Measurements from ENCODE around the gene SPATA21. TPM values are rescaled to one million over a fixed set of nuclear protein-coding genes. Genes with fewer than 3 reads are reported as not detected.
"Not testable (repeated sequence)": the region's sequence is repeated elsewhere in the genome, so short reads cannot be mapped to it uniquely, and the experiment has no call there.

SPATA21 gene
- total RNA-seq, 1 donor from 2014 or later = not detected

- no peak for DNase-seq (ENCODE audit: low spot score)
These were observed 53.3 kb downstream of the SPATA21 start for GRCh38 chr1:16383888-16384287.

GRCh38 chr1:16380868-16381267 lies 56.4 kb downstream of the SPATA21 start:
- no peak for DNase-seq (ENCODE audit: low spot score)

- DNase-seq (ENCODE audit: low spot score) = no peak
These were observed 58.8 kb downstream of the SPATA21 start for GRCh38 chr1:16378443-16378842.

GRCh38 chr1:16376971-16377370 lies 60.3 kb downstream of the SPATA21 start:
- DNase-seq (ENCODE audit: low spot score) = no peak

- no peak for DNase-seq (ENCODE audit: low spot score)
These were observed 61.5 kb downstream of the SPATA21 start for GRCh38 chr1:16375521-16376340.

- DNase-seq (ENCODE audit: low spot score) = no peak
These were observed 63.0 kb downstream of the SPATA21 start for GRCh38 chr1:16374266-16374665.

- DNase-seq (ENCODE audit: low spot score) = no peak
These were observed 64.5 kb downstream of the SPATA21 start for GRCh38 chr1:16372535-16373285.

- DNase-seq (ENCODE audit: low spot score) = no peak
These were observed 65.5 kb downstream of the SPATA21 start for GRCh38 chr1:16371725-16372124.

- no peak for DNase-seq (ENCODE audit: low spot score)
These were observed 67.4 kb downstream of the SPATA21 start for GRCh38 chr1:16369821-16370220.

GRCh38 chr1:16367968-16368890 lies 69.0 kb downstream of the SPATA21 start:
- no peak for DNase-seq (ENCODE audit: low spot score)

GRCh38 chr1:16367258-16367967 lies 69.8 kb downstream of the SPATA21 start:
- DNase-seq (ENCODE audit: low spot score) = peak; percentile 84

- DNase-seq (ENCODE audit: low spot score) = peak; percentile 99
These were observed 70.4 kb downstream of the SPATA21 start, which contains the start of gene SZRD1 for GRCh38 chr1:16366722-16367257. SZRD1 (plus strand) TSS chr1:16367242; CDS start chr1:16367258, 16 bp downstream.

- not testable (repeated sequence) for DNase-seq (ENCODE audit: low spot score)
These were observed 72.1 kb downstream of the SPATA21 start for GRCh38 chr1:16365146-16365498.

- DNase-seq (ENCODE audit: low spot score) = no peak
These were observed 80.4 kb downstream of the SPATA21 start for GRCh38 chr1:16356867-16357266.

GRCh38 chr1:16354619-16355018 lies 82.6 kb downstream of the SPATA21 start:
- no peak for DNase-seq (ENCODE audit: low spot score)

GRCh38 chr1:16352842-16353535 lies 84.2 kb downstream of the SPATA21 start:
- DNase-seq (ENCODE audit: low spot score) = no peak

GRCh38 chr1:16351994-16352841 lies 85.0 kb downstream of the SPATA21 start, which contains the start of gene FBXO42:
FBXO42 (minus strand) TSS chr1:16352480; CDS start chr1:16315418, 37,062 bp downstream.
- peak; percentile 93 for DNase-seq (ENCODE audit: low spot score)

- DNase-seq (ENCODE audit: low spot score) = no peak
These were observed 85.7 kb downstream of the SPATA21 start for GRCh38 chr1:16351456-16351993.

GRCh38 chr1:16349847-16350406 lies 87.3 kb downstream of the SPATA21 start:
- DNase-seq (ENCODE audit: low spot score) = no peak
